GM19193 (cell line): ENCODE results near the gene MEIS1.

Experiments used
- POLR2A ChIP-seq: IDR thresholded peaks from 4 replicates; pipeline ENCODE4 v1.6.1; 2011; ENCODE audit not compliant: insufficient read depth, insufficient read length; ENCODE audit errors: extremely low read depth

The MEIS1 gene

DNA sequence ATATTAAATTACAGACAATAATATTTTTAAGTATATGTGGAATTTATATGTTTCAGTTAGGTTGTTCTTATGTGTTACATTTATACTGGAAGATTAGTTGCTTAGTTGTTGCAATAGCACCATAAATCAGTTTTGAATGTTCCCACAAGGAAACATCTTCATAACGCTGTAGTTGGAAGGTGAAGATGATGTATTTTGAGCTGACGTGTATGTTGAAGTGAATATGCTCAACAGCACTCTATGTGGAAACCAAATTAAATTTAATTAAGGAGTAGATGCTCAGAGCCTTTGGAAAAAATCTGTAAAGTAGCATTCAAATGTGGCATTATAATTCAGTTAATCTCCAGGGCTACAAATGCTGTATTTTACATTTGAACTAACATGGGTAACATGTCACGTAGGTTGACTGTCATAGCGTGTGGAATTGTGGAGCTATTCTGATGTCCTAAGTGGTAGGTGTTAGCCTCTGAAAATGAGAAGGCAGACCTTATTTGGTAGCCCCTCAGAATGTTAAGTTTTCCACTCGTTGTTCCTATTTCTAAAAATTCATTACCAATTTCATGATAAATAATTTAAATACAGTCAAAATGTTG is 88.5 kb downstream of the MEIS1 start:
- TF ChIP-seq POLR2A, result no peak

DNA sequence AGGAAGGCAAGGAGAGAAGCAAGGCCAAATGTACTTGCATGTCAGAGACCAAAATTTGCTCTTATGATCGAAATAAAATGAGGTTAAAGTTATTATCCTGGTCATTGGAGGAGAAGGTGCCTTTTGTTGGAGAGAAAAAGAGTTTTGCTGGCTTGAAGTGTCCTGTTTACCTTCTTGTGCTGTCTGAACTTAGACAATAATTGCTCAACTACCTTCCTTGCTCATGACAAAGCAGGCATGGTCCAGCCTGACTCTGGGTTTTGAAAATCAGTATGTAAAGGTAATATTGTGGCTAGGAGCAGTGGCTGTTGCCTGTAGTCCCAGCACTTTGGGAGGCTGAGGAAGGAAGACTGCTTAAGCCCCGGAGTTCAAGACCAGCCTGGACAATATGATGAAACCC is 89.1 kb downstream of the MEIS1 start:
- no peak for TF ChIP-seq POLR2A

DNA sequence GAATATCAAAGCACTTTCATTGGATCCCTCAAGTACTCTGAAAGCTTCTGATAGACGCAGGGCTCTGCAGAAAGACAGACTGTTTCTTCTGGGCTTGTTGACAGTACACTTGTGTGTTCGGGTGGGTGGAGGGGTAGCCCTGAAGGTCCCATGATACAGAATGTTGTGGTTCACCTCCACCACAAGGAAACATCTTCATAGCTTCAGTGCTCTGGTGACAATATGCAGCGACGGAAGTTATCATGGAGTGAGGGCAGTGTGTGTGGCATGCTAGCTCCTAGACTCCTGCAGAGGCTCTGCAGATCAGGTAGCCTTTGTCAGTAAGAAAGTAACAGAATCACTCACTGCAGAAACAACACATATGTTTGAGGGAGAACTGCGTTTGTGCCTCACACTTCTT is 90.7 kb downstream of the MEIS1 start:
- no peak for TF ChIP-seq POLR2A

DNA sequence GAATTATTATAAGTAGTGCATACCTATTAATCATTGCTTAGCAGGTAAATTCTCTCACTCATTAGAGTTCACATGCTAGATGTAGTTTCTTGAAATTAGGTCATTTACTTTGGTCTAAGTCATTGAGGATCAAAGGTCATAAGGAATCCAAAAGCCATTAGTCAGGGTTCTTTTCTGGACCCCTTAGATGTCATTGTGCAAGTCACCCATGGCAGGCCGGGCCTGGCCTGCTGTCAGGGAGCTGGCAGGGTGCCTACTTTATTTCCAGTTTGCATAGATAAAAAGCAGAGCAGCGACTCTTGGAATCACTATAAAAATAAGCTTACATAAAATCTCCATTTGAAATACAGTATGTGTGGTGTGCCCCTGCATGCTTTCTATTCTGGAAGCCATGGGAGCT is 91.3 kb downstream of the MEIS1 start:
- TF ChIP-seq POLR2A, result no peak

DNA sequence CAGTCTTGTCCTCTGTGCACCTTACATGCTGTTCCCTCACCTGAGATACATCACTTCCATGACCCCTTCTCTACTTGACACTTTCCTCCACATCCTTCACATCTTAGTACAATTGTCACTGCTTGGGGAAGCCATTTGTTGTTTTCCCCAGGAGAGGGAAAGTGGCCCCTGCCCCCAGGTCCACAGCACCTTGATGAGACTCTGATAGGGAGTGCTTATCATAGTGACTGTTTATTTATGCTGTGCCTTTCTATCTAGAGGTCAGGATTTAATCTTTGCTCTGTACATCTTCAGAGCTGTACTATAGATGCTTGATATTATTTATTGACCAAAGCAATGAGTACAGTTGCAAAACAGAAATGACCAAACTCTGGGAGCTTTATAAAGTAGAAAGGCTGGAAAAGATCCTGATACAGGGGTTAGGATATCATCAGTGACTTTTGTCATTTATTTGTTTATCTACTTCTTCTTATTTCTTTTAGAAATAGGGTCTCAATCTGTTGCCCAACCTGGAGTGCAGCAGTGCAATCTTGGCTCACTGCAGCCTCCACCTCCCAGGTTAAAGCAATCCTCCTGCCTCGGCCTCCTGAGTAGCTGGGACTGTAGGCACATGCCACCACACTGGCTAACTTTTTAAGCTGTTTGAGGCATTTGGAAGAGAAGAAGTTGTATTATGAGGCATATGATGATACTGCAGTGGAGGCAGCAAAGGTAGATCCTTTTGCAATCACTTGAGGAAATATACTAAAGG is 94.2 kb downstream of the MEIS1 start:
- TF ChIP-seq POLR2A, result no peak

DNA sequence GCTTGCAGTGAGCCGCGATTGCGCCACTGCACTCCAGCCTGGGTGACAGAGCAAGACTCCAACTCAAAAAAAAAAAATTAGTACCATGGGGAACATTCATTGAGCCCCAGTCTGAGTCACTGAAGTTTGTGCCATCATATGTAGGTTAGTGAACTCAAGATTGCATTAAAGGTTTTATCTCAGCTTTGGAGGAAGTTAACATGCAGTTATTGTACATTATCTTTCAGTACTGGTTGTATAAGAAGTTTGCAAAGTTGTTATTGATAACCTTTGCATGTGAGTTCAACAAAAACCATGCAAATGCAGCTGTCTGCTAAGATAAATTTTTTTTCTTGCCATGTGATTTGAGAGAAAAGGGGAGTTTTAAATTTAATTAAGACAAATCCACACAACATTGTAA is 95.7 kb downstream of the MEIS1 start:
- no peak for TF ChIP-seq POLR2A

DNA sequence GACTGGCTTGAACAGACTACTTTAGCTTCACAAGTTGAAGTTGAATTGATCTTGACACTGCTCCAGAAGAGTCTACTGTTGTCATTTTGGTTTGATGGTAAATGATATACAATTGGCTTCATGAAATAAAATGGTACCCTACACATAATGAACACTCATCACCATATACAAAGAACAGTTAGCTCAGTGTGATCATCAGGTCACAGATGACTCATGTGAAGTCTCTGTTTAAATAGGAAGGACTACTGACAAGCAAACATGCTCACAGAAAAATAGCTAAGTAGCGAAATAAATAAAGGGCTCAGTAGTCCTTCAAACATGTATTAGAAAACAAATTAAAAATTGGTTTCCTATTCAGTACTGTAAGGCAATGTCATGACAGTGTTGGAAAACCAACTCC is 96.2 kb downstream of the MEIS1 start:
- TF ChIP-seq POLR2A, result no peak

DNA sequence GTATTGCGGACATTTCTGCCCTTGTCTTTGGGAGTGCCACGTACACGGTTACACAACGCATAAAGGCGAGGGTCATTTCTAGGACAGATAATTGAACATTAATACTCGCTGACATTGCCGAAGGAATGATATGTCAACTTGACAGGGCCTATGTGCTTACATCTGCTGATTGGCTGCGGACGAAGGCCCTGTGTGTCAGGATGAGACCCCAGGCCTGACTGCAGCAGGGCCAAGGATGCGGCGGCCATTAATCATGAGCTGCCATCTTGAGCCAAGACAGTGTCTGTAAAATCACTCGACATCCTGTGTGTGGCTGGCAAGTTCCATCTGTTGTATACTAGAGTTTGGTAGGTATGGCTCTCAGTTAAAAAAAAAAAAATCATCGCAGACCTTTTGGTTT is 96.6 kb downstream of the MEIS1 start:
- TF ChIP-seq POLR2A, result no peak

DNA sequence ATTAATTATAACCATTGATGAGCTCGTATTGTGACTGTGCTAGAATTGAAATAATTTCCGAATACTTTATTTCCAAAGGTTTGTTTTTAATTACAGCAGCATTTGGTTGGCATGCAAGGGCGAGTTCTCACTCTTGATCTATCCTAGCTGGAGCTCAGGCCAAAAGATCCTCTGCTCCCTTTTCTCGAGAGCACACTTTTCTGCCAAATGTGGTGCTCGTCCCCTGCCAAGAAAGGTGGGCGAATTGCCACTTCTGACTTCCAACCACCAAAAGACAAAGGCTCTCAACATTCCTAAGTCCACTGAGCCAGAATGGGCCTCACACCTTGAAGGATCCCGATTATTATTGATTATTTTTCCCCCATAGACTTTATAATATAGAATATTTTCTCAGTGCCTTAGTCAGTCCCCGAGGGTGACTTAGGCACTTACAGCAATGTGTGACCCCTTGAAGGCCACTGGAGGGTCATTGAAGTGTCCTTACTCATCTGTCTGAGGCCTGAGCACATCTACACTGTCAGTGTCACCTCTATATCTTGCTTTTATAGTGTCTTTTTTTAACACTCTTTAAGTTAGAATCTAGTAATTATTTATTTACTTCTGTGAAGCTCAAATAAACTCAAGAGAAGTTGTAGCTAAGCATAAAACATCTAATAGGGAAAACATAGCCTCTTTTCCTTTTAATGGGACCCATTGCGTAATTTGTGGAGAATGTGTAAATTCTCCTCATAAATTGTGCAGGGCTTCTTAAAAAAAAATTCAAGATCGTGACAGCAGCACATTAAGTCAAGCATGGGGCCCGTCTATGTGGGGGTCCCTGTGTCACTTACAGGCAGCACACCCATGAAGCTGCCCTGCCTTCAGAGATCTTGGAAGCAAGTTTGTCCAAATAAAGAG is 98.3 kb downstream of the MEIS1 start:
- TF ChIP-seq POLR2A, result no peak

DNA sequence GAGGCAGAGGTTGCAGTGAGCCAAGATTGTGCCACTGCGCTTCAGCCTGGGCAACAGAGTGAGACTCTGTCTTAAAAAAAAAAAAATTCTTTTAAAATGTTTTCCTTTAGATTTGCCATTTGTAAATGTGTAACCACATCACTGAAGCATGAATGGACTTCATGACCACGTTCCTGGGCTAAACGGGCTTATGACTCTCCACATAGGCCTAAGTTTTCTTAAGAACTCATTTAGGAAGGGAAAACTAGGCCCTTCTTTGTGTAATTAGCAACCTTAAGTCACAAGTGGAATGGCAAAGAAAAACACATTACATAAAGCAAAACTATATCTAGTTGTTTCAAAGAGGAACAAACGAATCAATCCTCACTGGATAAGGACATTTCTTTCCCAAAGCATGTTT is 99.5 kb downstream of the MEIS1 start:
- no peak for TF ChIP-seq POLR2A

DNA sequence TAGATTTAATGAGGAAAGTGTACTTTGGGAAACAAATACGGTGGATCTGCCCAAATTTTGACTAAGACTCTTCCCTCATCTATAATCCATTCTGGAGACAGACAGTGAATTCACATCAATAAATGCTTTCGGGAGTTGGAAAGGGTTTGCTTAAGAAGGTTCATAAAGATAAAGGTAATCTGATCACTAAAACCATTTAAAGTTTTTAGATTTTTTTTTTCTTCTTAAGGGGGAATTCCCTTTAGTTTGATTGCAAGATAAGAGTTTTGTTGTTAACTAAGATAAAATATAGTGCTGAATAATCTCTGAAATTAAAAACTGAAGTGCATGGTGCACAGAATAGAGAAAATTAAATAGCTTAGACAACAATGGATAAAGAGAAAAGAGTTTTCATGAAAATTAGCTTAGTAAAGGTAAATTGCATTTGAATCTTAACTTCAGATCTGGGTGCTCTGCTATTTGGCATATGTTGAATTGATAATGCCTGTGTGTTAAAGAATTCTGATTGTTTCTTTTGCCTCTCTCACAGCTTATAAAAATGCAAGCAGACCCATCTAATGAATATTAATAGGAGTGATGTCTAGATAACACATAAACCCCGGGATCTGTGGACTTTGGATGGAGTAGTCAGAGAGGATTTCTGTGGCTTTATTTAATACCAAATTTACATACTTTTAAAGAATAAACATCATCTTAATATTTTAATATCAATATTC is 100.8 kb downstream of the MEIS1 start:
- TF ChIP-seq POLR2A, result no peak

DNA sequence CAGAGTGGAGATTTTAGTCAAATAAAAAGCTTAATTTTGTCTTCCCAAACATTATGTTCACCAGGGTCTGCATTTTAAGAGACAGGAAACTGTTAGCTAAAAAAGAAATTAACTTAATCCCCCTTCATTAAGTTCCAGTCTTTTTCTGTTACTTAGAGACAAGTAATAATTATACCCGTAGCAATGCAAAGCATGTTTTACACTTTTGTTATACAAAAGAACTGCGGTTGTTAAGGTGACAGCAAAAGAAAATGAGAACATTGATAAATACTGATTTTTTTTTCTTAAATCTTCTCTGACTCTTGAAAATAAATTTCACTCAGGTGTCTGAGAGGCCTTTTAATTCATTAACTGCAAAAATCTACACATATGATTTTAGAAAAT is 101.4 kb downstream of the MEIS1 start:
- no peak for TF ChIP-seq POLR2A

DNA sequence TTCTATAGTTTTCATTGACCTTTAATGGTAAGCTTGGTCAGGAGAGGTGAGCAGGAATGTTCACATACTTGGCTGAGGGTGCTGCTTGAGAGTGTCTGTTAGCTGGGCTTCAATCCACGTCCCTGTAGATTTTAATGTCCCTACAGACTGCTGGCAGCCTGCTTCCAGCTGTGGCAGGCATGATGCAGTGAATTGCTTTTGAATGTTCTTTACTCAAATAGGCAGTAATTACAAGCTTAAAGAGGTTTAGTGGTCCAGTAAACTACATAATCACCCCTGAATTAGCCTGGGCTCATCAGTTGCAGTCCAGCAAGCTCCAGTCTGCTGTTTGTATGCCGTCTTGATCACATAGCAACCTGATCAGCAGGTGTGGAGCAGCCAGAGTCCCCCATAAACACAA is 102.1 kb downstream of the MEIS1 start:
- no peak for TF ChIP-seq POLR2A

DNA sequence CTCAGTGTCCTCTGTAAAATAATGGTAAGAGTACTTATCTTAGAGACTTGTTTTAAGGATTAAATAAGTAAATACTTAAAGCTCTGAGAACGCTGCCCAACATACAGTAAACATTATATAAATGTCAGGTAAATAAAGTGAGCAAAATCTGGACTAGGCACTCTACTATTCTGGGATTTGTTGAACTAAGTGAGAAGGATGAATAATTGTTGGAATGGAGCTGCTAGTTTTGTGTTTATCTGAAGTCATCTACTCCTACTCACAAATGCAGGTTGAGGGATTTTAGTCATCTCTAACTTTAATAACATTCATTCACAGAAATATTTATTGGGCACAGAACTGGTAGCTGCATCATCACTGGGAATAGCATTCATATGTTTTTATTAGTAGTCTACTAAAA is 103.4 kb downstream of the MEIS1 start:
- TF ChIP-seq POLR2A, result no peak

DNA sequence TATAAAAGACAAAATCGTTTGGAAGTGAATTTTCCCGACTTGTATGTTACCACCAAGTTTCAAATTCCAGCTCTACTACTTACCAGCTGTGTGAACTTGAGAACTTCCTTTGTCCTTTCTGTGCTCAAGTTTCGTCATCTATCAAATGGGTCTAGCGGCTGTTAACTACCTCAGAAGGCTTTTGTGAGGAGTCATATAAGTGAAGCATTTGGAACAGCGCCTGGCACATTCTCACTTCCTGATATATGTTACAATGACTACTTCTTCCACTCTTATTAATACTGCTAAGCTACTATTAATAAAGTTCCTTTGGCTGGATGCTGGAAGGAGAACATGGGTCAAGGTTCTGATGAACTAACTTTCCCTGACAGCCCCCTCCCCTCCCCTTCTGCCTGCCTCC is 104.5 kb downstream of the MEIS1 start:
- TF ChIP-seq POLR2A, result no peak
